ENCODE measurements around the gene PRR20D. TPM values are rescaled to one million over a fixed set of nuclear protein-coding genes. Genes with fewer than 3 reads are reported as not detected.

Gene PRR20D
- total and polyA plus RNA-seq, 9 of the 15 experiments (the other 6 are each of a cell fraction or from before 2014, with no cell fraction given) = not detected

- no peaks in the 10 kb centered on the region for H3K27me3 ChIP-seq (ENCODE audit: control insufficient read depth in 2 of 2, insufficient read depth in 2 of 2, low read length in 2 of 2)
- H3K4me1 ChIP-seq (replicated peaks in 1 of 2; ENCODE audit: control insufficient read depth in 2 of 2, insufficient read depth in 2 of 2, low read length in 2 of 2) = no peaks in the 10 kb centered on the region
- DNase-seq (ENCODE audit: extremely low read depth in 1 of 4, low spot score in 3 of 4) = no peak
- H3K9me1 ChIP-seq (ENCODE audit: control insufficient read depth, insufficient read depth, low read length) = no peaks in the 10 kb centered on the region
- H4K20me1 ChIP-seq (replicated peaks; ENCODE audit: control insufficient read depth, insufficient read depth, low read length) = no peaks in the 10 kb centered on the region
- no peak overlapping the region for H2AFZ ChIP-seq (ENCODE audit: low read depth, low read length)
- in situ Hi-C loops (cut with MboI) = no loop called here
- BruUV-seq (replicated peaks) = no TSS peak
- no peak overlapping the region for H3K4me3 ChIP-seq
- no peak overlapping the region for H3K9ac ChIP-seq (ENCODE audit: insufficient read depth in 1 of 2, low read depth in 2 of 2, low read length in 2 of 2)
- no peaks in the 10 kb centered on the region for H3K9me3 ChIP-seq (replicated peaks; ENCODE audit: control insufficient read depth, insufficient read depth, low read depth, low read length)
- no peaks in the 10 kb centered on the region for H3K79me2 ChIP-seq (ENCODE audit: control insufficient read depth, insufficient read depth, low read length)
- no peak overlapping the region for H3K4me2 ChIP-seq (ENCODE audit: insufficient read depth, low read length)
- no peak for ATAC-seq
- H3K36me3 ChIP-seq (ENCODE audit: control insufficient read depth, insufficient read depth, low read length) = no peaks in the 10 kb centered on the region
- TF ChIP-seq, protein P1, sequence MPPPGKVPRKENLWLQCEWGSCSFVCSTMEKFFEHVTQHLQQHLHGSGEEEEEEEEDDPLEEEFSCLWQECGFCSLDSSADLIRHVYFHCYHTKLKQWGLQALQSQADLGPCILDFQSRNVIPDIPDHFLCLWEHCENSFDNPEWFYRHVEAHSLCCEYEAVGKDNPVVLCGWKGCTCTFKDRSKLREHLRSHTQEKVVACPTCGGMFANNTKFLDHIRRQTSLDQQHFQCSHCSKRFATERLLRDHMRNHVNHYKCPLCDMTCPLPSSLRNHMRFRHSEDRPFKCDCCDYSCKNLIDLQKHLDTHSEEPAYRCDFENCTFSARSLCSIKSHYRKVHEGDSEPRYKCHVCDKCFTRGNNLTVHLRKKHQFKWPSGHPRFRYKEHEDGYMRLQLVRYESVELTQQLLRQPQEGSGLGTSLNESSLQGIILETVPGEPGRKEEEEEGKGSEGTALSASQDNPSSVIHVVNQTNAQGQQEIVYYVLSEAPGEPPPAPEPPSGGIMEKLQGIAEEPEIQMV (tag; conservative IDR thresholded peaks at IDR 0.05; ENCODE audit: low read depth) = no peak
- TF ChIP-seq BRD4 (IDR thresholded peaks at IDR 0.05) (no peak), NR3C1 (CRISPR knock-in tag; IDR thresholded peaks at IDR 0.05) (no peak), IFI16 (CRISPR knock-in tag; IDR thresholded peaks at IDR 0.05) (no peak), SNAPC5 (CRISPR knock-in tag; IDR thresholded peaks at IDR 0.05) (no peak), PHF8 (IDR thresholded peaks at IDR 0.05; ENCODE audit: borderline replicate concordance, low read length) (no peak), HNRNPLL (IDR thresholded peaks at IDR 0.05; ENCODE audit: low read depth, low read length, poor library complexity, severe bottlenecking) (no peak), STAT5B (CRISPR knock-in tag; IDR thresholded peaks at IDR 0.05) (no peak), SRSF1 (IDR thresholded peaks at IDR 0.05; ENCODE audit: low read depth, low read length) (no peak), ARID1B (IDR thresholded peaks at IDR 0.05) (no peak), OTX1 (CRISPR knock-in tag; IDR thresholded peaks at IDR 0.05) (no peak), NCOR1 (IDR thresholded peaks at IDR 0.05) (no peak), ZKSCAN8 (CRISPR knock-in tag; IDR thresholded peaks at IDR 0.05) (no peak), ZNF212 (CRISPR knock-in tag; IDR thresholded peaks at IDR 0.05) (no peak), MAFG (tag; conservative IDR thresholded peaks at IDR 0.05) (no peak), HCFC1 (IDR thresholded peaks at IDR 0.05; ENCODE audit: low read depth, low read length) (no peak), ZSCAN29 (IDR thresholded peaks at IDR 0.05) (no peak), SETDB1 (IDR thresholded peaks at IDR 0.05; ENCODE audit: low read length) (no peak), ZFP1 (CRISPR knock-in tag; IDR thresholded peaks at IDR 0.05) (no peak)
- TF ChIP-seq, protein P2, sequence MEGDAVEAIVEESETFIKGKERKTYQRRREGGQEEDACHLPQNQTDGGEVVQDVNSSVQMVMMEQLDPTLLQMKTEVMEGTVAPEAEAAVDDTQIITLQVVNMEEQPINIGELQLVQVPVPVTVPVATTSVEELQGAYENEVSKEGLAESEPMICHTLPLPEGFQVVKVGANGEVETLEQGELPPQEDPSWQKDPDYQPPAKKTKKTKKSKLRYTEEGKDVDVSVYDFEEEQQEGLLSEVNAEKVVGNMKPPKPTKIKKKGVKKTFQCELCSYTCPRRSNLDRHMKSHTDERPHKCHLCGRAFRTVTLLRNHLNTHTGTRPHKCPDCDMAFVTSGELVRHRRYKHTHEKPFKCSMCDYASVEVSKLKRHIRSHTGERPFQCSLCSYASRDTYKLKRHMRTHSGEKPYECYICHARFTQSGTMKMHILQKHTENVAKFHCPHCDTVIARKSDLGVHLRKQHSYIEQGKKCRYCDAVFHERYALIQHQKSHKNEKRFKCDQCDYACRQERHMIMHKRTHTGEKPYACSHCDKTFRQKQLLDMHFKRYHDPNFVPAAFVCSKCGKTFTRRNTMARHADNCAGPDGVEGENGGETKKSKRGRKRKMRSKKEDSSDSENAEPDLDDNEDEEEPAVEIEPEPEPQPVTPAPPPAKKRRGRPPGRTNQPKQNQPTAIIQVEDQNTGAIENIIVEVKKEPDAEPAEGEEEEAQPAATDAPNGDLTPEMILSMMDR (IDR thresholded peaks at IDR 0.05 in 2 of 3, conservative IDR thresholded peaks at IDR 0.05 in 1 of 3; ENCODE audit: insufficient read depth in 2 of 3, low read depth in 1 of 3, low read length in 3 of 3) = no peak
- intact Hi-C loops (cut with micrococcal nuclease) = no loop called here
- no peak for FAIRE-seq
- no peak overlapping the region for H3K27ac ChIP-seq (ENCODE audit: extremely low read depth, low read depth, low read length)
- POLR2A ChIA-PET = no interaction called here
- CTCF ChIA-PET (ENCODE audit: low intra/inter-chr PET ratio) = no interaction called here
- 0% methylated on average over 5 of the region's 5 CpGs for WGBS (ENCODE audit: insufficient coverage, low coverage, missing lambda C conversion rate)
Measured at GRCh38 chr13:57138988-57139387, 21.4 kb upstream of the PRR20D start.

All from K562 (cell line).